Posterior vena cava (tissue), 2 donors: ENCODE data around the gene ERN2. TPM values are rescaled to one million over a fixed set of nuclear protein-coding genes. Genes with fewer than 3 reads are reported as not detected.

Experiments used
- DNase-seq: peaks from one replicate; pipeline ENCODE4 v3.0.0-alpha.2; 2020; ENCODE audit warnings: low spot score
- intact Hi-C, 2 donors: fragments of 100-400 bp; cut with DNase I; formaldehyde crosslinking; loops; one replicate each; pipeline versions ENCODE4 v1.14.1 to v1.14.2; 2022 to 2023
- total RNA-seq, 2 donors: library from RNA; stranded (reverse); fragmentation: NEBNext Ultra II Directional; extraction: Animal tissue kit (Norgen Biotek cat#: 25700); gene quantifications; one replicate each; pipeline ENCODE4 v1.2.1, GENCODE V29; 2021
- donor health status: DM: yes; HTN: yes; CAD: no.
- donor health status: DM: yes; HTN: yes; CAD: no.

ERN2 gene
- total RNA-seq, 2 donors from 2014 or later, result not detected

- no peak for DNase-seq
- intact Hi-C loops, result no loop called here
Observed at GRCh38 chr16:23663918-23664317, 49.1 kb downstream of the ERN2 start.

- no peak for DNase-seq
- intact Hi-C loops, result no loop called here
Observed at GRCh38 chr16:23651943-23652468, 61.0 kb downstream of the ERN2 start.

- no peak for DNase-seq
- intact Hi-C loops, result no loop called here
Observed at GRCh38 chr16:23650674-23651416, 62.2 kb downstream of the ERN2 start.

- intact Hi-C loops, result no loop called here
- no peak for DNase-seq
Observed at GRCh38 chr16:23642246-23642774, 70.7 kb downstream of the ERN2 start.

GRCh38 chr16:23640931-23641765, 71.9 kb downstream of the ERN2 start, which contains the start of the genes DCTN5 and PALB2:
DCTN5 (plus strand) TSS chr16:23641466; CDS start chr16:23641543, 77 bp downstream.
PALB2 (minus strand) TSS chr16:23641310; CDS start chr16:23641157, 153 bp downstream.
- peak; percentile 98 for DNase-seq
- intact Hi-C loops, result no loop called here

- intact Hi-C loops, result no loop called here
- DNase-seq, result no peak
Observed at GRCh38 chr16:23640615-23640930, 72.4 kb downstream of the ERN2 start.

Other genes with a start within 250 kb of the ERN2 start
- 10 to 100 TPM; 42.0 to 59.7 TPM for gene GGA2, start 202.7 kb downstream of the ERN2 start, total RNA-seq
- gene EARS2, start 155.9 kb downstream of the ERN2 start, total RNA-seq, result 10 to 100 TPM in 1 of 2 donors, 1 to 10 TPM in 1; 9.9 to 11.1 TPM
- gene UBFD1, start 155.5 kb downstream of the ERN2 start, total RNA-seq, result 10 to 100 TPM; 37.3 to 37.4 TPM
- gene NDUFAB1, start 116.9 kb downstream of the ERN2 start, total RNA-seq, result 10 to 100 TPM; 56.1 to 61.0 TPM
- 10 to 100 TPM in 1 of 2 donors, 1 to 10 TPM in 1; 7.7 to 10.2 TPM for gene PALB2, start 71.9 kb downstream of the ERN2 start, total RNA-seq
- 10 to 100 TPM; 46.7 to 48.2 TPM for gene DCTN5, start 71.8 kb downstream of the ERN2 start, total RNA-seq
- 1 to 10 TPM in 1 of 2 donors, under 1 TPM in 1; 0.67 to 1.8 TPM for gene PLK1, start 34.3 kb downstream of the ERN2 start, total RNA-seq
- gene CHP2, start 41.8 kb upstream of the ERN2 start, total RNA-seq, result under 1 TPM in 1 of 2 donors, not detected in 1; 0.14 TPM
- 10 to 100 TPM; 17.5 to 26.9 TPM for gene PRKCB, start 122.8 kb upstream of the ERN2 start, total RNA-seq